NB4 (cell line): ENCODE data around the gene TRIP4.

Source experiments
- CTCF ChIP-seq: IDR thresholded peaks from one replicate; pipeline ENCODE4 v1.5.1; 2012; ENCODE audit warnings: low read depth, low read length
- MAX ChIP-seq: IDR thresholded peaks from 2 replicates; pipeline ENCODE4 v1.6.1; 2011; ENCODE audit warnings: low read depth, low read length
- POLR2A ChIP-seq: IDR thresholded peaks from 2 replicates; pipeline ENCODE4 v1.6.1; 2011; ENCODE audit warnings: mild to moderate bottlenecking; ENCODE audit not compliant: insufficient read length; ENCODE audit errors: extremely low read depth

GRCh38 chr15:64389036-64389435, 1.4 kb downstream of the TRIP4 start:
- TF ChIP-seq CTCF (no peak), POLR2A (no peak), MAX (no peak)
